ENCODE data around the gene STARD4.

STARD4 gene

DNA sequence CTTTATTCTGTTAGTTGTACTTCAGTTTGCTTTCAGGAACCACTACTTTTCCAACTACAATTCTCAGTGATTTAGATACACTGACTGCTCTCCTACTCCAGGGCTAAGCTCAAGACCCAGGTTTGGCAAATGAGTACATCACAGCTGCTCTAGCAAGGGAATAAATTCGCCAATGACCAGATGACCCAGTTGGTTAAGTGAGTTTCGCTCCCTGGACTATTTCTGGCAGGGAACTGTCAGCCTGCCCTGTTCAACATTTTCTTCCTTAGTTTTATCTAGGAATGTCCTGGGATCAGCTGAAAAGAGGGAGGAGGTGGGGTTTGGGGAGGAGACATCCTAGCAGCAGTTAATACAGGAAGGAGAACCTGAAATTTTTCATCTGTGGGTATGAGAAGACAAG lies 6.4 kb upstream of the STARD4 start:
- DNase-seq (ENCODE audit: low read depth), result no peak
- Histone ChIP-seq H3K4me3 (ENCODE audit: low read length) (no peak overlapping the region), H3K4me1 (ENCODE audit: control insufficient read depth, insufficient read depth, low read length) (peaks cover 4% of the 10 kb centered on the region), H3K27me3 (replicated peaks; ENCODE audit: control insufficient read depth, insufficient read depth, low read length) (no peaks in the 10 kb centered on the region), H3K9ac (ENCODE audit: low read length) (no peak overlapping the region), H3K9me3 (ENCODE audit: control insufficient read depth, low read length) (no peaks in the 10 kb centered on the region), H3K36me3 (ENCODE audit: control insufficient read depth, insufficient read depth, low read length, severe bottlenecking) (no peaks in the 10 kb centered on the region)

DNA sequence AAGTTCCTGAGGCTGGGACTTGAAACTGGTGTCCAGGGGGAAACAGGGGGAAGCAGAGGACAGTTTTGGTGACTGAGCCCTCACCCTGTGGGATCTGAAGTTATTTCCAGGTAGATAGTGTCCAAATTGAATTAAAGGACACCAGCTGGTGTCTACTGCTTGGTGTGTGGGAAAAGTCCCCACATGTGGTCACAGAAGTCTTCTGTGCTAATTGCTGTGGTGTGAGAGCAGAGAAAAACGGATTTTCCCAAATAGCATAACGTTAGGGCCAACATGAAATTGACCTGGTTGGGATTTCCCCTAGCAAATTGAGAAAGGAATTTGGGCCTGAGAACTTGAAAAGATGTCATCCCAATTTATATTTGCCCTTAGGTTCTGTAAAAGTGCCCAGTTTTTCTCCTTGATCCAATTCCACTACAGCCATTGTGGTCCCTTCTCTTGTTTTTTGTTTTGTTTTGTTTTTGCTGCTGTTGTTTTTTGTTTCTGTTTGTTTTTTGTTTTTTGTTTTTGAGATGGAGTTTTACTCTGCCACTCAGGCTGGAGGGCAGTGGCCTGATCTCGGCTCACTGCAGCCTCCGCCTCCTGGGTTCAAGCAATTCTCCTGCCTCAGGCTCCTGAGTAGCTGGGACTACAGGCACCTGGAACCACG lies 5.6 kb upstream of the STARD4 start:
- H3K4me1 ChIP-seq (ENCODE audit: control insufficient read depth, insufficient read depth, low read length), result peaks cover 12% of the 10 kb centered on the region
- H3K9ac ChIP-seq (ENCODE audit: low read length), result no peak overlapping the region
- no peaks in the 10 kb centered on the region for H3K9me3 ChIP-seq (ENCODE audit: control insufficient read depth, low read length)
- no peak overlapping the region for H3K4me3 ChIP-seq (ENCODE audit: low read length)
- no peaks in the 10 kb centered on the region for H3K36me3 ChIP-seq (ENCODE audit: control insufficient read depth, insufficient read depth, low read length, severe bottlenecking)
- no peaks in the 10 kb centered on the region for H3K27me3 ChIP-seq (replicated peaks; ENCODE audit: control insufficient read depth, insufficient read depth, low read length)
- no peak for DNase-seq (ENCODE audit: low read depth)

DNA sequence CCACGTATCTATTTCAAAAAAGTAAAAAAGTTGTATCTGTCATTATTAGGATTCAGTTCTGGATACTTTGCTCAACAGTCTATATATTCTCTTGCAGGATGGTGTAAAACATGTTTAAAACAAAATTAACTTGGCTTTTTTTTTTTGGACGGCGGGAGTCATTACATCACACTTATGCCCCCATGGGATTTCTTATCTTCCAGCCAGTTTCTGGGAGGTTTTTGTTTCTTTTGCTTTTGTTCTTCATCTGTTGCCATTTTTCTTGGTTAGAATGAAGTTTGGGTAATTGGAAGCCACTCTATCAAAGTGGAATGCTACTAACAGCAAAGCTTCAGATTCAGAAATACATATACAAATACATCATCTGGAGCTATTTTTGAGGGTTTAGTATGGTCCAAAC lies 1.8 kb upstream of the STARD4 start:
- no peaks in the 10 kb centered on the region for H3K27me3 ChIP-seq (replicated peaks; ENCODE audit: control insufficient read depth, insufficient read depth, low read length)
- DNase-seq (ENCODE audit: low read depth), result no peak
- no peak overlapping the region for H3K4me3 ChIP-seq (ENCODE audit: low read length)
- no peaks in the 10 kb centered on the region for H3K9me3 ChIP-seq (ENCODE audit: control insufficient read depth, low read length)
- H3K9ac ChIP-seq (ENCODE audit: low read length), result no peak overlapping the region
- no peaks in the 10 kb centered on the region for H3K36me3 ChIP-seq (ENCODE audit: control insufficient read depth, insufficient read depth, low read length, severe bottlenecking)
- H3K4me1 ChIP-seq (ENCODE audit: control insufficient read depth, insufficient read depth, low read length), result peaks cover 32% of the 10 kb centered on the region

DNA sequence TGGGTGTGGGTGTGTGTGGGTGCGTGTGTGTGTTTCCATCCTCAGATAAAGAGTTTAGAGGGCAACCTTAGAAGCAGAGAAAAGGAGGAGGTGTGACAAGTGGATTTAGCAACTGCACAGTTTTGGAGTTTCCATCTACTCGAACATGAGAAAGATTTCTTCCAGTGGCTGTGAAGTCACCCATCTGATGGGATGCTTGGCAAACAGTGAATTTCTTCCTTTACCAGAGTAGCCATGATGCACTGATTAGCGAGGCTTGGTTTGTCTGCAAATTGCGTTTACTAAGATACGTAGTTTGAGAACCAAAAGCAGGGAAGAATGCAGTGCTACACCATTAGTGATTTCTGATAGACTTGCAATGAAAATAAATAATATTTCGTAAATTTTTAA lies 791 bp upstream of the STARD4 start:
- H3K4me3 ChIP-seq (ENCODE audit: low read length), result peak overlapping the region; percentile 95
- no peaks in the 10 kb centered on the region for H3K27me3 ChIP-seq (replicated peaks; ENCODE audit: control insufficient read depth, insufficient read depth, low read length)
- H3K9ac ChIP-seq (ENCODE audit: low read length), result peak overlapping the region; percentile 91
- H3K9me3 ChIP-seq (ENCODE audit: control insufficient read depth, low read length), result no peaks in the 10 kb centered on the region
- no peaks in the 10 kb centered on the region for H3K36me3 ChIP-seq (ENCODE audit: control insufficient read depth, insufficient read depth, low read length, severe bottlenecking)
- H3K4me1 ChIP-seq (ENCODE audit: control insufficient read depth, insufficient read depth, low read length), result peaks cover 32% of the 10 kb centered on the region
- DNase-seq (ENCODE audit: low read depth), result no peak

DNA sequence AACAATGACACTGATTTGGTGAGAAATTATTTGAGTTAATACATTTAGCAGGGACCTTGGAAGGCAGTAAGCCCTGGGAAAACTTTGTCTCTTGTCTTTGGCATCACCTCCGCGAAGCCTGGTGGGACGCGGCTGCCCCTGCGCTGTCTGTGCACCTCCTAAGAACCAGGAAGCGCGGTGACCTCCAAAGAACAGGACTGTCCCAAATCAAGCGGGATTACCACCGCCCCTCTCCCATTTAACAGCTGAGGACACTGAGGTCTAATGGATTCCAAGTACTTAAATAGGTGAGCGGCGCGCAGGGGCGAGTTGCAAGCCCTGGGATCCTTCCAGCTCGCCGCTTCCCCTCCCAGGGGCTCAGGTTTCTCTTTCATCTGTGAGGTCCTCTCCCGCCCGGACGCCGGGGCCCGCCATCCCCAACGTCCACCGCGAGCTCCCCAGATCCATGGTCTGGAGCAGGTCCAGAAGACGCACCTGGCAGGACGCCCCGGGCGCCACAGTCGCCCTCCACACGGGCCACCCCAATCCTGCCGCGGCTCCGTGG lies 432 bp downstream of the STARD4 start:
- H3K4me1 ChIP-seq (ENCODE audit: control insufficient read depth, insufficient read depth, low read length), result peaks cover 32% of the 10 kb centered on the region
- H3K9me3 ChIP-seq (ENCODE audit: control insufficient read depth, low read length), result no peaks in the 10 kb centered on the region
- no peaks in the 10 kb centered on the region for H3K27me3 ChIP-seq (replicated peaks; ENCODE audit: control insufficient read depth, insufficient read depth, low read length)
- peak; percentile 77 for DNase-seq (ENCODE audit: low read depth)
- H3K4me3 ChIP-seq (ENCODE audit: low read length), result peak overlapping the region; percentile 95
- H3K9ac ChIP-seq (ENCODE audit: low read length), result peak overlapping the region; percentile 91
- H3K36me3 ChIP-seq (ENCODE audit: control insufficient read depth, insufficient read depth, low read length, severe bottlenecking), result no peaks in the 10 kb centered on the region

DNA sequence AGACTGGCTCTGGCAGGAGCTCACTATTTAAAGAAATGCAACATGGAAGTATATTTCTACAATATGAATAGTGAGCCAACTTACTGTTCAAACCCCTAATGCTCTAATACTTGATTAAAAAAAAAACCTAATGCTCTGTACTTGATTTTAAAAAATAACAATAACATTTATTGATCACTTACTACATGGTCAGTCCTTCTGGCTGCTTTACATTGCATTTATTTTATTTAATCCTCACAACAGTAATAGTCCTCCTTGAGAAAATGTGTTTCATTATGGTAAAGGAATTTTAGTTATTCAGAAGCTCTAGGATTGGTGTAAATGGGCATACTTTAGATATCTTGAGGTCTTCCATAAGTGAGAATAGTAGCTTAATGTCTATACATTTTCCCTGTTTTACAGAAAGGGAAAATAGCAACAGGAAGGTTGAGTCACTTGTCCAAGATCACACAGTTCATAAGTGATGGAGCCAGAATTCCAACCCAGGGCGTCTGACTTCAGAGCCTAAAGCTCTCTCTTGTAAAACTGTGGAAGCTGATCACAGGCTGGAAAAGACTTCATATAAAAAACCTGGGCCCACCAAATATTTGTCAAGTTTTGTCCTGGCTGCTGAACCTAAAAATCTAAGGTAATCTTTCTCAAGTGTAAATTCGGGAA lies 1.0 kb downstream of the STARD4 start:
- peak overlapping the region; percentile 91 for H3K9ac ChIP-seq (ENCODE audit: low read length)
- peak; percentile 66 for DNase-seq (ENCODE audit: low read depth)
- no peaks in the 10 kb centered on the region for H3K9me3 ChIP-seq (ENCODE audit: control insufficient read depth, low read length)
- no peaks in the 10 kb centered on the region for H3K36me3 ChIP-seq (ENCODE audit: control insufficient read depth, insufficient read depth, low read length, severe bottlenecking)
- no peaks in the 10 kb centered on the region for H3K27me3 ChIP-seq (replicated peaks; ENCODE audit: control insufficient read depth, insufficient read depth, low read length)
- H3K4me3 ChIP-seq (ENCODE audit: low read length), result peak overlapping the region; percentile 95
- H3K4me1 ChIP-seq (ENCODE audit: control insufficient read depth, insufficient read depth, low read length), result peaks cover 32% of the 10 kb centered on the region

DNA sequence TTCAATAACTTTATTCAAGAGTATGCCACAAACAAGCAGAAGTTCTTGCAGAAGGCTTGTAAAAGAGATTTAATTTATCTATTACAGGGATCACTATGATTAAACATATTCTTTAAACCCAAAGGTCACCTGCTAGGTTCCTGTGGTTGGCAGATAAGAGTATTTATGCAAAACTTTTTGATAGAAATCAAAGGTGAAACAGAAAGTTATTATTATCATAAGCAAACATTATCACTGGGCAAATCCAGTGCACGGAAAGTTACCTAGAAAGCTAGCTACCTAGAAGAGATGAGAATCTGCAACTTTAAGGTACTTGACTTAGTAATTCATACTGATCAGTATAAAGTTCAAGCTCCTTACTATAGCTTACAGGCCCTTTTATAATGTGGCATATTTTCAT lies 3.2 kb downstream of the STARD4 start:
- H3K4me3 ChIP-seq (ENCODE audit: low read length), result peak overlapping the region; percentile 95
- no peaks in the 10 kb centered on the region for H3K27me3 ChIP-seq (replicated peaks; ENCODE audit: control insufficient read depth, insufficient read depth, low read length)
- peaks cover 17% of the 10 kb centered on the region for H3K36me3 ChIP-seq (ENCODE audit: control insufficient read depth, insufficient read depth, low read length, severe bottlenecking)
- no peak for DNase-seq (ENCODE audit: low read depth)
- H3K9ac ChIP-seq (ENCODE audit: low read length), result no peak overlapping the region
- H3K9me3 ChIP-seq (ENCODE audit: control insufficient read depth, low read length), result no peaks in the 10 kb centered on the region
- peaks cover 38% of the 10 kb centered on the region for H3K4me1 ChIP-seq (ENCODE audit: control insufficient read depth, insufficient read depth, low read length)

DNA sequence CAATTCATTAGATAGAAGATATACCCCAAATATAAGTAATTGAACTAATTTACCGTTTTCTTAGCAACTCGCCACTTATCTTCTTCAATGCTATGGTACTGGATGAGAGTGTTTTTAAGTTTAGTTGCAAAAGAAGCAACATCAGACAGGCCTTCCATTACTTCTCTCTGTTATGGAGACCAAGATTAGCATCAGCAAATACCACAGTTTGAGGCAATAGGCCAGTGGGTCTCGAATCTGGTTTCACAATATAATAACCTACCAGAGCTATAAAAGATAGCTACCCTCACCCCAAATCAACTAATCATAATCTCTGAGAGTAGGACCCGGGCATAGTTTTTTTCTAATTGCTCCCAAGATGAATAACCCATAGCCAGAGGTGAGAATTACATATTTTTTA lies 5.1 kb downstream of the STARD4 start:
- Histone ChIP-seq H3K36me3 (ENCODE audit: control insufficient read depth, insufficient read depth, low read length, severe bottlenecking) (peaks cover 24% of the 10 kb centered on the region), H3K4me3 (ENCODE audit: low read length) (no peak overlapping the region), H3K4me1 (ENCODE audit: control insufficient read depth, insufficient read depth, low read length) (peaks cover 29% of the 10 kb centered on the region), H3K9me3 (ENCODE audit: control insufficient read depth, low read length) (no peaks in the 10 kb centered on the region), H3K27me3 (replicated peaks; ENCODE audit: control insufficient read depth, insufficient read depth, low read length) (no peaks in the 10 kb centered on the region), H3K9ac (ENCODE audit: low read length) (no peak overlapping the region)
- peak; percentile 42 for DNase-seq (ENCODE audit: low read depth)

DNA sequence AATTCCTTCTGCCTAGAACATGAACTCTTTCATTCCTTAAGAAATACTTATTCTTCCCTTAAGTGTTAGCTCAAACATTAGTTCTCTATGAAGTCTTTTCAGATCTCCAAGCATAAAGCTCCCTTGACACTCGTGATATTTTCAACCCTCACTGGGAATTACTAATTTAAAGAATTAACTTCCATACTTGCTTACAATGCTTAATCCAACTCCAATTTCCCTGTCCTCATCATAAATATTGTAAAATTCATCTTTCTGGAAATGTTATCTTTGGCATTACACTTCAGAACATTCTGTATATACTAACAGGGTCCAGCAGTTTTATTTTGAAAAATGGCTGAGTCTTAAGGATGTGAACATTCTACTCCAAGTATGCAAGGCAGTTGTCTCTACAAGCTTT lies 7.2 kb downstream of the STARD4 start:
- Histone ChIP-seq H3K9me3 (ENCODE audit: control insufficient read depth, low read length) (no peaks in the 10 kb centered on the region), H3K4me1 (ENCODE audit: control insufficient read depth, insufficient read depth, low read length) (peaks cover 36% of the 10 kb centered on the region), H3K9ac (ENCODE audit: low read length) (no peak overlapping the region), H3K36me3 (ENCODE audit: control insufficient read depth, insufficient read depth, low read length, severe bottlenecking) (peaks cover 38% of the 10 kb centered on the region), H3K27me3 (replicated peaks; ENCODE audit: control insufficient read depth, insufficient read depth, low read length) (no peaks in the 10 kb centered on the region), H3K4me3 (ENCODE audit: low read length) (no peak overlapping the region)
- DNase-seq (ENCODE audit: low read depth), result peak; percentile 29

DNA sequence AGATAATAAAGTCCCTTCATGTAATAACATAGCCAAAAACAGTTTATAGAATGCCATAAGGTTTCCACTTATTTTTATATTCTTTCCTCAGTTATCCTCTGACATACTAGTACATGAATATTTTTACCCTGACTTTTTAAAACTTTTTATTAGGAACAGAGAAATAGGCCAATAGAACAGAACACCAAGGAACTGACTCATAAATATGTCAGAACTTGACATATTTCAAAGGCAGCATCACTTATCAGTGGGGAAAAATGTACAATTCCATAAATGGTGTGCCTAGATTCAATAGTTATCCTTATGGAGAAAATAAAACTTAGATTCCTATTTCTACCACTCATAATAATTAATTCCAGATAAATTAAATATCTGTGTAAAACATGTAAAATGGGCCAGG lies 9.4 kb downstream of the STARD4 start:
- H3K4me3 ChIP-seq (ENCODE audit: low read length), result no peak overlapping the region
- H3K9ac ChIP-seq (ENCODE audit: low read length), result no peak overlapping the region
- peaks cover 57% of the 10 kb centered on the region for H3K36me3 ChIP-seq (ENCODE audit: control insufficient read depth, insufficient read depth, low read length, severe bottlenecking)
- H3K27me3 ChIP-seq (replicated peaks; ENCODE audit: control insufficient read depth, insufficient read depth, low read length), result no peaks in the 10 kb centered on the region
- H3K4me1 ChIP-seq (ENCODE audit: control insufficient read depth, insufficient read depth, low read length), result peaks cover 36% of the 10 kb centered on the region
- H3K9me3 ChIP-seq (ENCODE audit: control insufficient read depth, low read length), result no peaks in the 10 kb centered on the region
- DNase-seq (ENCODE audit: low read depth), result no peak

DNA sequence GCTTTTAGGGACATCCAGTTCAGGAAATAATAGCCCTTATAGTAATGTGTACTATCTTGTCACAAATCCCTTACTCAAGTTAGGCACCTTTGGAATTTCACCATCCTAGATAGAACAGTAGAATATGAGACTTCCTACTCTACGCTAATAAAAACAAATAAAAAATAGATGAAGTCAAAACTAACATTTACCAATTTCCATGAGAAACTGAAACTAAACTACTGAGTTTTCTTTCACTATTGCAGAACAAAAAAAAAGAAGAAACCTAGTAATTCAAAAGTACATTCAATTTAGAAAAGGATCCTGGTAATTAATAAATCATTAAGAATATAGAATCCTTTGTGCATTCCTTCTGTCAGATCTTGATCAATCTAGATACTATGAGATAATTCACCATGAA lies 14.0 kb downstream of the STARD4 start:
- Histone ChIP-seq H3K4me3 (ENCODE audit: low read length) (peak overlapping the region; percentile 32), H3K36me3 (ENCODE audit: control insufficient read depth, insufficient read depth, low read length, severe bottlenecking) (peaks cover 54% of the 10 kb centered on the region), H3K4me1 (ENCODE audit: control insufficient read depth, insufficient read depth, low read length) (peaks cover 36% of the 10 kb centered on the region), H3K27me3 (replicated peaks; ENCODE audit: control insufficient read depth, insufficient read depth, low read length) (no peaks in the 10 kb centered on the region), H3K9me3 (ENCODE audit: control insufficient read depth, low read length) (no peaks in the 10 kb centered on the region), H3K9ac (ENCODE audit: low read length) (peak overlapping the region; percentile 19)
- no peak for DNase-seq (ENCODE audit: low read depth)
